Karpas-422 (cell line): Measurements from ENCODE around the gene DHCR24. TPM values are rescaled to one million over a fixed set of nuclear protein-coding genes. Genes with fewer than 3 reads are reported as not detected.

Experiments
- DNase-seq: peaks from one replicate; pipeline ENCODE4 v3.0.0-alpha.2; 2015
- H2AFZ ChIP-seq: fragments of 200-600 bp; sonication (generic); 2 replicates; pipeline ENCODE4 v1.6.1; 2014; ENCODE audit warnings: antibody characterized with exemption, low read length, mixed read lengths
- H3K27ac ChIP-seq: fragments of 200-600 bp; sonication (generic); 2 replicates; pipeline ENCODE4 v1.5.1; 2014; ENCODE audit warnings: mild to moderate bottlenecking, low read length, moderate library complexity
- H3K27me3 ChIP-seq: fragments of 200-600 bp; sonication (generic); 2 replicates; pipeline ENCODE4 v1.6.1; 2014; ENCODE audit warnings: low read length, mixed read lengths
- H3K36me3 ChIP-seq: fragments of 200-600 bp; sonication (generic); 2 replicates; pipeline ENCODE4 v1.6.1; 2014; ENCODE audit warnings: low read length, mixed read lengths; ENCODE audit not compliant: insufficient read depth
- H3K4me1 ChIP-seq: fragments of 200-600 bp; sonication (generic); 2 replicates; pipeline ENCODE4 v1.6.1; 2014; ENCODE audit warnings: mild to moderate bottlenecking, low read length, mixed read lengths
- H3K4me2 ChIP-seq: fragments of 200-600 bp; sonication (generic); 2 replicates; pipeline ENCODE4 v1.6.1; 2014; ENCODE audit warnings: low read length, low read depth, mild to moderate bottlenecking; ENCODE audit not compliant: poor library complexity, severe bottlenecking
- H3K4me3 ChIP-seq: fragments of 200-600 bp; sonication (generic); 2 replicates; pipeline ENCODE4 v1.5.1; 2014; ENCODE audit warnings: mild to moderate bottlenecking, antibody characterized with exemption, low read length, mixed read lengths
- H3K79me2 ChIP-seq: fragments of 200-600 bp; sonication (generic); 2 replicates; pipeline ENCODE4 v1.6.1; 2014; ENCODE audit warnings: mild to moderate bottlenecking, low read length, mixed read lengths
- H3K9ac ChIP-seq: fragments of 200-600 bp; sonication (generic); 2 replicates; pipeline ENCODE4 v1.6.0; 2014; ENCODE audit warnings: low read length
- H3K9me2 ChIP-seq: fragments of 200-600 bp; sonication (generic), shearing (Covaris generic); replicated peaks from 2 replicates; pipeline ENCODE4 v1.6.0; 2014; ENCODE audit warnings: mild to moderate bottlenecking, low read length, moderate library complexity; ENCODE audit not compliant: insufficient read depth
- H3K9me3 ChIP-seq: fragments of 300-700, 200-600 bp; sonication (generic); 2 replicates; pipeline ENCODE4 v1.6.1; 2014; ENCODE audit warnings: low read length, mixed read lengths
- H4K20me1 ChIP-seq: fragments of 200-600 bp; sonication (generic); 2 replicates; pipeline ENCODE4 v1.6.1; 2014; ENCODE audit warnings: mild to moderate bottlenecking, antibody characterized with exemption, low read length, low read depth; ENCODE audit not compliant: insufficient read depth
- total RNA-seq: library from RNA; depleted of rRNA; stranded (reverse); fragments of >200 nt; shearing (Covaris generic); gene quantifications from 2 replicates; pipeline ENCODE4 v1.2.3, GENCODE V29; 2014; ENCODE audit warnings: low replicate concordance

The DHCR24 gene
- total RNA-seq, 1 experiment from 2014 or later = 115 TPM

DNA sequence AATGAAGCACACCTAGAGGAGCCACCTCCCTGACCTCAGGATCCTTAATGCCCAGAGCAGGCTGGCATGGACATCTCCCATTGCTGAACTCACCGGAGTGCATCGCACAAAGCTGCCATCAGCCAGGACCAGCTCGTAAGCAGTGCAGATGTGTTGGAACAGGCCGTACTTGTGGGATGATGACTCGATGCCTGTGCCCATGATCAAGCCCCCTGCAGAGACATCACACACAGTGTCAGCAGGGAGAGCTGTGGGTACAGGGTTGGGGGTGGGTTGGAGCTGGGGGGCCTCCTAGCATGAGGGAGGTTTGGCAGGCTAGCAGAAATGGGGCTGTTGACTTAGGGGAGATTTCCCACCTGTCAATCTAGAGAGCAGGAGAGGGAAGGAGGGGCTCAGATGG is 12.0 kb downstream of the DHCR24 start:
- H3K79me2 ChIP-seq = peaks cover 24% of the 10 kb centered on the region
- no peak overlapping the region for H3K27ac ChIP-seq
- no peak overlapping the region for H3K4me2 ChIP-seq
- no peaks in the 10 kb centered on the region for H4K20me1 ChIP-seq
- no peaks in the 10 kb centered on the region for H3K9me2 ChIP-seq
- H3K9me3 ChIP-seq = no peaks in the 10 kb centered on the region
- no peak overlapping the region for H3K9ac ChIP-seq
- no peak for DNase-seq
- no peaks in the 10 kb centered on the region for H3K4me1 ChIP-seq
- no peak overlapping the region for H3K4me3 ChIP-seq
- H2AFZ ChIP-seq = no peak overlapping the region
- peaks cover 71% of the 10 kb centered on the region for H3K36me3 ChIP-seq
- no peaks in the 10 kb centered on the region for H3K27me3 ChIP-seq

DNA sequence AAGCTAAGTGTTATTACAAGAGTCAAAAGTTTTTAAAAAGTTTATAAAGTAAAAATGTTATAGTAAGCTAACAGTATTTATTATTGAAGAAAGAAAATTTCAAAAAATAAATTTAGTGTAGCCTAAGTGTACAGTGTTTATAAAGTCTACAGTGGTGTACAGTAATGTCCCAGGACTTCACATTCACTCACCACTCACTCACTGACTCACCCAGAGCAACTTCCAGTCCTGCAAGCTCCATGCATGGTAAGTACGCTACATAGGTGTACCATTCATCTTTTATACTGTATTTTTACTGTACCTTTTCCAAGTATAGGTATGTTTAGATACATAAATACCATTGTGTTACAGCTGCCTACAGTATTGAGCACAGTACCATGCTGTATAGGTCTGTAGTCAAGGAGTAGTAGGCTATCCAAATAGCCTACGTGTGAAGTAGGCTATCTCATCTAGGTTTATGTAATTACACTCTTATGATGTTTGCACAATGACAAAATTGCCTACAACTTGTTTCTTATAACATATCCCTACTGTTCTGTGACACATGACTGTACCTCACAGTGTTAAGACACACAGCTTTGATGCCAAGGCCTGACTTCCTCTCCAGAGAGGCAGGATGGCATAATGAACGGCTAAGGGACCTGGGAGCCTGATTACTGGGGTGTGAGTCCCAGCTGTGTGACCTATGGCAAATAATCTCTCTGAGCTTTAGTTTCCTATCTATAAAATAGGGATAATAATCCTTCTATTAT is 12.7 kb downstream of the DHCR24 start:
- H3K4me2 ChIP-seq = no peak overlapping the region
- peaks cover 68% of the 10 kb centered on the region for H3K36me3 ChIP-seq
- H3K9me2 ChIP-seq = no peaks in the 10 kb centered on the region
- peaks cover 18% of the 10 kb centered on the region for H3K79me2 ChIP-seq
- H3K9me3 ChIP-seq = no peaks in the 10 kb centered on the region
- no peak overlapping the region for H3K27ac ChIP-seq
- no peaks in the 10 kb centered on the region for H4K20me1 ChIP-seq
- no peaks in the 10 kb centered on the region for H3K4me1 ChIP-seq
- no peak overlapping the region for H2AFZ ChIP-seq
- DNase-seq = no peak
- H3K4me3 ChIP-seq = no peak overlapping the region
- H3K9ac ChIP-seq = no peak overlapping the region
- H3K27me3 ChIP-seq = no peaks in the 10 kb centered on the region

DNA sequence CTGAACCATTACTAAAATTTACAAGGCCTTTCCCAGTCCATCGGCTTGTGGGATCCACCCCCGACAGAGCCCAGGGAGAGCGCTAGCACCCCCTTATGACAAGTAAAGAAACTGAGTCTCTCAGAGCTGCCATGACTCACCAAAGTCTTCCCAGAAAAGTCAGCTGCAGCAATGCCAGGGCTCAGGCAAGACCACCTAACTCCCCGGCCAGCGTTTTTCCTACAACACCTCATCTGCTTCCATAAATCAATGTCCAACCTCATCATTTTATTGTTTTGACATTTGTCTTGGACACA is 15.0 kb downstream of the DHCR24 start:
- no peaks in the 10 kb centered on the region for H3K27me3 ChIP-seq
- H3K36me3 ChIP-seq = peaks cover 74% of the 10 kb centered on the region
- H2AFZ ChIP-seq = no peak overlapping the region
- H3K4me1 ChIP-seq = no peaks in the 10 kb centered on the region
- no peak overlapping the region for H3K4me3 ChIP-seq
- H3K9me2 ChIP-seq = no peaks in the 10 kb centered on the region
- no peak for DNase-seq
- H3K9ac ChIP-seq = no peak overlapping the region
- no peak overlapping the region for H3K27ac ChIP-seq
- no peak overlapping the region for H3K4me2 ChIP-seq
- no peaks in the 10 kb centered on the region for H3K9me3 ChIP-seq
- peaks cover 18% of the 10 kb centered on the region for H3K79me2 ChIP-seq
- H4K20me1 ChIP-seq = no peaks in the 10 kb centered on the region

DNA sequence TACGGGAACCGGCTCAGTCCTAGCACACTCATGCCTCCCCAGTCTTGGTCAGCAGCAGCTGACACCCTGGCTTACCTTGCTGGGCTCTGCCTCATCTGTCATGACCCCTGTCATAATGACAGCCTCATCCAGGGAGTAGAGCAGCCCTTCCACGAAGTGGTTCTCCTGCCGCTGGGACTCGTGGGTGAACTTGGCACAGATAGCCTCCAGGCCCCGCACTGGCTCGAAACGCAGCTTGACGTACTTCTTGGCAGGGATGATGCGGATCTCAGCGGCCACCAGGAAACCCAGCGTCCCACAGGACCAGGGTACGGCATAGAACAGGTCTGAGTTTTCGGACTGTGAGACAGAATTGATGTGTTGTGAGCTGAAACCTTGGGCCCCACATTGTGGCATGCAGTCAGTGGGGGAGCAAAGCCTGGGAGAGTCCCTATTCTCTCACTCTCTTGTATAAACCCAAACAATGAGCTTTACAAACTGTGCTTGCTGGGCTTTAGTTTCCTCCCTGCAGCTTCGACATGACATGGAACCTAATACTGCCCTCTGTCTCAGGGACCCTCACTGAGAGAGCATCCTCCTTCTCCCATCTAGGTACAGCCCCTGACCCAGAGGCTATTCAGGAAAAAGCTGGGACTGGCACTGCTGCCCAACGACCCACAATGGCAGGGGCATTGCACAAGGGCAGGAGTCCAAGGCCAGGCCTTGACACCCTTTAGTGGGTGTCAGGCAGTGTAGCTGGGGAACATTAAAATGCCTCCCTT is 15.5 kb downstream of the DHCR24 start:
- H2AFZ ChIP-seq = no peak overlapping the region
- H3K9me2 ChIP-seq = no peaks in the 10 kb centered on the region

DNA sequence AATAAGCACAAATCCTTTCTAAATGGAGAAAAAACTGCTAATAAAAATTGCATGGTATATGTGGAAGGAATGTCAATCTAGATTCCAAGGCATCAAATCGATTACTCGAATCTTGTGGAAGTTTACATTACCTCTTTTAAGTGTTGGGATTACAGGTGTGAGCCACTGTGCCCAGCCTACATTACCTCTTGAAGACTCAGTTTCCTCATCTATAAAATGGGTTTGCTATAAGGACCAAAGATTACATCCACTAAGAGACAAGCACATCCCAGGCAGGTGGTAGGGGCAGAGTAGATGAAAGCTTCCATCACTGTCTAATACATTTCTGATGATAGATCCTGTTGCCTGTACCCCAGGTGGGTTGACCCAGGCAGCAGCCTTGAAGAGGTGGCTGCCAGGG is 16.1 kb downstream of the DHCR24 start:
- no peak for DNase-seq
- H3K4me2 ChIP-seq = no peak overlapping the region
- H3K36me3 ChIP-seq = peaks cover 70% of the 10 kb centered on the region
- no peaks in the 10 kb centered on the region for H3K4me1 ChIP-seq
- H3K9me2 ChIP-seq = no peaks in the 10 kb centered on the region
- H3K27me3 ChIP-seq = no peaks in the 10 kb centered on the region
- H3K4me3 ChIP-seq = no peak overlapping the region
- H3K9me3 ChIP-seq = no peaks in the 10 kb centered on the region
- no peak overlapping the region for H3K9ac ChIP-seq
- H2AFZ ChIP-seq = no peak overlapping the region
- H4K20me1 ChIP-seq = no peaks in the 10 kb centered on the region
- H3K27ac ChIP-seq = no peak overlapping the region
- H3K79me2 ChIP-seq = peaks cover 16% of the 10 kb centered on the region

More for the DNA sequence above, 15.5 kb downstream of the DHCR24 start:
- no peaks in the 10 kb centered on the region for H3K27me3 ChIP-seq
- no peaks in the 10 kb centered on the region for H4K20me1 ChIP-seq
- H3K4me2 ChIP-seq = no peak overlapping the region
- H3K27ac ChIP-seq = no peak overlapping the region
- H3K9ac ChIP-seq = no peak overlapping the region
- H3K79me2 ChIP-seq = peaks cover 18% of the 10 kb centered on the region
- H3K9me3 ChIP-seq = no peaks in the 10 kb centered on the region
- DNase-seq = no peak
- peaks cover 70% of the 10 kb centered on the region for H3K36me3 ChIP-seq
- H3K4me3 ChIP-seq = no peak overlapping the region
- H3K4me1 ChIP-seq = no peaks in the 10 kb centered on the region

DNA sequence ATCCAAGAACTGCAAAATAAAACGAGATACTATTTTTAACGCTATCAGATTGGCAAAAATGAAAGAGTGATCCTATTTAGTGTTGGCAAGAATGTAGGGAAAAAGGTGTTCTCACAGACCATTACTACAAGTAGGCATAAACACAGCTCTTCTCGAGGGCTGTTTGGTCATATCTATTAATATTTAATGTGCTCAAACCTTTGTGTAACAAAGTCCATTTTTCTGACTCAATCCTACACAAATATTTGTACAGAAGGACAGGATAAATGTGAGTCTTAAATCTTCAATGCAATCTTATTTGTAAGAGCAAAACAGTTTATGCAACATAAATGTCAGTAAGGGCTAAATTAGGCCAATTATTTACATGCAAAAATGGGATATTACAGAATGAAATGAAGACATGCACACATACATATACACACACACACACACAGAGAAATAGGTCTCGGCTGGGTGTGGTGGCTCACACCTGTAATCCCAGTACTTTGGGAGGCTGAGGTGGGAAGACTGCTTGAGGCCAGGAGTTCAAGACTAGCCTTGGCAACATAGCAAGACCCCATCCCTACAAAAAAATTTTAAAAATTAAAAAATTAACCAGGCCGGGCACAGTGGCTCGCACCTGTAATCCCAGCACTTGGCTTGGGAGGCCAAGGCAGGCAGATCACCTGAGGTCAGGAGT is 17.7 kb downstream of the DHCR24 start:
- H3K9me3 ChIP-seq = no peaks in the 10 kb centered on the region
- peaks cover 13% of the 10 kb centered on the region for H3K79me2 ChIP-seq
- no peak overlapping the region for H3K4me3 ChIP-seq
- H3K4me1 ChIP-seq = no peaks in the 10 kb centered on the region
- DNase-seq = no peak
- no peak overlapping the region for H2AFZ ChIP-seq
- H3K27ac ChIP-seq = no peak overlapping the region
- H4K20me1 ChIP-seq = no peaks in the 10 kb centered on the region
- no peaks in the 10 kb centered on the region for H3K27me3 ChIP-seq
- H3K4me2 ChIP-seq = no peak overlapping the region
- no peaks in the 10 kb centered on the region for H3K9me2 ChIP-seq
- no peak overlapping the region for H3K9ac ChIP-seq
- H3K36me3 ChIP-seq = peaks cover 68% of the 10 kb centered on the region

DNA sequence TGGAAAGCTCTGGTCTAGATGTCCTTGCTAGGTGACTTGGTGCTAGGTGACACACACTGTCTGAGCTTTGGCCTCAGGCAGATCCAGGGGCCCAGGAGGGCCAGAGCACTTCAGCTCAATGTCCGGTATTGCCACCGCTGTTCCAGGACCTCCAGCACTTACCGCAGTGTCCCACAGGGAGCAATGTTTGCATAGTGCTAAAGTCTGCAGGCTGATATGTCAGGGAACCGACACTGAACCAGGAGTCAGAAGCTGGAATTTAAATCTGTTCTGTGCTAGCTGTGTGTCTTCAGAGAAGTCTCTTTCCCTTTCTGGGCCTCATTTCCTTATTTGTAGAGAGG is 19.3 kb downstream of the DHCR24 start:
- Histone ChIP-seq H3K9me2 (no peaks in the 10 kb centered on the region), H4K20me1 (no peaks in the 10 kb centered on the region), H3K27ac (no peak overlapping the region), H3K4me3 (no peak overlapping the region), H3K36me3 (peaks cover 58% of the 10 kb centered on the region), H3K9me3 (no peaks in the 10 kb centered on the region), H3K4me2 (no peak overlapping the region), H3K79me2 (peaks cover 17% of the 10 kb centered on the region), H3K4me1 (no peaks in the 10 kb centered on the region), H3K27me3 (no peaks in the 10 kb centered on the region), H3K9ac (no peak overlapping the region), H2AFZ (no peak overlapping the region)
- no peak for DNase-seq
